ENCODE results near the gene THRSP.

- no peak for TF ChIP-seq SUZ12 (IDR thresholded peaks at IDR 0.05; ENCODE audit: extremely low read depth, insufficient read depth, insufficient read length)
- no peak for TF ChIP-seq ZNF274 (IDR thresholded peaks at IDR 0.05; ENCODE audit: low read depth, low read length)
These were observed 35.9 kb upstream of the THRSP start for GRCh38 chr11:78027759-78028158.
